ENCODE measurements around the gene CDH4.
"Not testable (repeated sequence)": the region's sequence is repeated elsewhere in the genome, so short reads cannot be mapped to it uniquely, and the experiment has no call there.

The CDH4 gene

GRCh38 chr20:61464307-61465303, 212.5 kb downstream of the CDH4 start:
- no peak for DNase-seq

GRCh38 chr20:61475729-61476128, 223.7 kb downstream of the CDH4 start:
- no peak for DNase-seq

- DNase-seq, result no peak
Measured at GRCh38 chr20:61476956-61477355, 224.9 kb downstream of the CDH4 start.

- DNase-seq, result no peak
Measured at GRCh38 chr20:61477451-61477861, 225.4 kb downstream of the CDH4 start.

- DNase-seq, result no peak
Measured at GRCh38 chr20:61478094-61478493, 226.0 kb downstream of the CDH4 start.

- no peak for DNase-seq
Measured at GRCh38 chr20:61478611-61479305, 226.7 kb downstream of the CDH4 start.

GRCh38 chr20:61479433-61479832, 227.4 kb downstream of the CDH4 start:
- not testable (repeated sequence) for DNase-seq

- DNase-seq, result no peak
Measured at GRCh38 chr20:61480158-61480825, 228.2 kb downstream of the CDH4 start.

GRCh38 chr20:61482056-61482887, 230.2 kb downstream of the CDH4 start:
- DNase-seq, result no peak

GRCh38 chr20:61482901-61483300, 230.8 kb downstream of the CDH4 start:
- no peak for DNase-seq

GRCh38 chr20:61483336-61484067, 231.4 kb downstream of the CDH4 start:
- no peak for DNase-seq

- DNase-seq, result no peak
Measured at GRCh38 chr20:61486198-61486597, 234.1 kb downstream of the CDH4 start.

- DNase-seq, result no peak
Measured at GRCh38 chr20:61487346-61487996, 235.4 kb downstream of the CDH4 start.

- no peak for DNase-seq
Measured at GRCh38 chr20:61487997-61488371, 235.9 kb downstream of the CDH4 start.

GRCh38 chr20:61490721-61491120, 238.7 kb downstream of the CDH4 start:
- DNase-seq, result no peak

- no peak for DNase-seq
Measured at GRCh38 chr20:61492065-61492464, 240.0 kb downstream of the CDH4 start.

- no peak for DNase-seq
Measured at GRCh38 chr20:61493798-61494305, 241.8 kb downstream of the CDH4 start.

- DNase-seq, result no peak
Measured at GRCh38 chr20:61494763-61495575, 242.9 kb downstream of the CDH4 start.

- DNase-seq, result no peak
Measured at GRCh38 chr20:61497029-61497627, 245.1 kb downstream of the CDH4 start.
